Endothelial cell of umbilical vein (primary cell): Measurements from ENCODE around the gene RBM4. TPM values are rescaled to one million over a fixed set of nuclear protein-coding genes. Genes with fewer than 3 reads are reported as not detected.

Experiments
- BruUV-seq: library from RNA; stranded (reverse); fragments of 400-500 nt; replicated peaks from 2 replicates; lab custom pipeline; 2021; lab: Mats Ljungman, UMichigan
- CTCF ChIA-PET: fragments of 300-600, 350-600 bp; sonication (Branson Sonifier 250); formaldehyde crosslinking; loops from one replicate; lab custom pipeline; 2021; ENCODE audit warnings: antibody characterized with exemption, inconsistent platforms; lab: Charles Lee
- POLR2A ChIA-PET: fragments of 300-600, 350-600 bp; sonication (Branson Sonifier 250); formaldehyde crosslinking; loops from one replicate; lab custom pipeline; 2021; ENCODE audit warnings: antibody characterized with exemption, inconsistent platforms; lab: Charles Lee
- DNase-seq: peaks from one replicate; pipeline ENCODE4 v3.0.0-alpha.2; 2011; ENCODE audit warnings: low read depth, low spot score
- FAIRE-seq: peaks from 2 replicates; lab custom pipeline; 2011; peaks lifted over from hg19 to GRCh38; lab: Jason Lieb, UNC
- H2AFZ ChIP-seq: 2 replicates; pipeline ENCODE4 v1.6.0; 2012; ENCODE audit warnings: low read depth, low read length, control low read depth, inconsistent platforms
- H3K27ac ChIP-seq: 2 replicates; pipeline ENCODE4 v1.5.1; 2011; ENCODE audit warnings: low read depth, mild to moderate bottlenecking, control low read depth, low read length, moderate library complexity; ENCODE audit not compliant: insufficient read depth
- H3K27me3 ChIP-seq, 2 experiments: 2 replicates each; pipeline versions ENCODE4 v1.6.0 to v1.6.1; 2011; ENCODE audit warnings: low read length in 2 of 2, mixed read lengths in 1 of 2; ENCODE audit not compliant: control insufficient read depth in 2 of 2, insufficient read depth in 2 of 2
- H3K36me3 ChIP-seq, 2 experiments: 2 replicates in 1 of 2; 3 replicates in 1 of 2; pipeline ENCODE4 v1.5.1; 2011; ENCODE audit warnings: low read length in 2 of 2, mild to moderate bottlenecking in 1 of 2, moderate library complexity in 1 of 2; ENCODE audit not compliant: control insufficient read depth in 2 of 2, insufficient read depth in 2 of 2; ENCODE audit errors: extremely low read depth in 1 of 2
- H3K4me1 ChIP-seq: 3 replicates; pipeline ENCODE4 v1.5.1; 2011; ENCODE audit warnings: mild to moderate bottlenecking, low read length; ENCODE audit not compliant: control insufficient read depth, insufficient read depth; ENCODE audit errors: extremely low read depth
- H3K4me2 ChIP-seq: 2 replicates; pipeline ENCODE4 v1.6.1; 2011; ENCODE audit warnings: low read length, control low read depth, mixed read lengths; ENCODE audit not compliant: insufficient read depth
- H3K4me3 ChIP-seq, 3 experiments: fragments of 200-600 bp in 1 of 3; sonication (generic), shearing (Covaris generic) in 1 of 3; replicated peaks in 1 of 3; 2 replicates each; pipeline ENCODE4 v1.5.1; 2011 to 2016; ENCODE audit warnings: control low read depth in 3 of 3, low read length in 3 of 3, mild to moderate bottlenecking in 2 of 3, inconsistent platforms in 1 of 3, low read depth in 1 of 3, moderate library complexity in 1 of 3; ENCODE audit not compliant: insufficient read depth in 1 of 3
- H3K79me2 ChIP-seq: 2 replicates; pipeline ENCODE4 v1.6.0; 2012; ENCODE audit warnings: low read length, inconsistent platforms; ENCODE audit not compliant: control insufficient read depth, insufficient read depth
- H3K9ac ChIP-seq: replicated peaks from 2 replicates; pipeline ENCODE3; 2011; ENCODE audit warnings: low read length, control low read depth; ENCODE audit not compliant: insufficient read depth; ENCODE audit errors: extremely low read depth
- H3K9me1 ChIP-seq: replicated peaks from 3 replicates; pipeline ENCODE4 v1.6.0; 2011; ENCODE audit warnings: mild to moderate bottlenecking, low read length; ENCODE audit not compliant: control insufficient read depth, insufficient read depth; ENCODE audit errors: extremely low read depth
- H3K9me3 ChIP-seq: replicated peaks from 2 replicates; pipeline ENCODE4 v1.5.1; 2012; ENCODE audit warnings: low read length, inconsistent platforms; ENCODE audit not compliant: control insufficient read depth, insufficient read depth
- H4K20me1 ChIP-seq: replicated peaks from 2 replicates; pipeline ENCODE3; 2011; ENCODE audit warnings: mild to moderate bottlenecking, low read length; ENCODE audit not compliant: control insufficient read depth, insufficient read depth; ENCODE audit errors: extremely low read depth
- CTCF ChIP-seq, 2 donors: IDR thresholded peaks; 1 replicate in 1 of 2; 2 replicates in 1 of 2; pipeline ENCODE4 v1.5.1; 2011; ENCODE audit warnings: low read length in 2 of 2, mild to moderate bottlenecking in 2 of 2, moderate library complexity in 2 of 2, control low read depth in 1 of 2, inconsistent platforms in 1 of 2, low read depth in 1 of 2; ENCODE audit not compliant: insufficient read depth in 1 of 2; ENCODE audit errors: extremely low read depth in 1 of 2
- EZH2 ChIP-seq: IDR thresholded peaks from 2 replicates; pipeline ENCODE4 v1.6.1; 2012; ENCODE audit warnings: borderline replicate concordance, low read depth, mild to moderate bottlenecking, moderate library complexity, low read length, inconsistent platforms; ENCODE audit not compliant: severe bottlenecking
- FOS ChIP-seq: IDR thresholded peaks from 2 replicates; pipeline ENCODE4 v1.6.1; 2011; ENCODE audit warnings: mild to moderate bottlenecking, low read length, moderate library complexity, borderline replicate concordance; ENCODE audit not compliant: insufficient read depth
- GATA2 ChIP-seq: IDR thresholded peaks from 2 replicates; pipeline ENCODE4 v1.7.0; 2011; ENCODE audit warnings: low read depth, mild to moderate bottlenecking, moderate library complexity, mixed read lengths, low read length; ENCODE audit not compliant: insufficient read length, insufficient read depth
- JUN ChIP-seq: IDR thresholded peaks from 2 replicates; pipeline ENCODE4 v1.6.1; 2011; ENCODE audit warnings: borderline replicate concordance, low read depth; ENCODE audit not compliant: insufficient read length, insufficient read depth
- MAX ChIP-seq: IDR thresholded peaks from 2 replicates; pipeline ENCODE4 v1.6.1; 2011; ENCODE audit not compliant: insufficient read depth, insufficient read length
- MYC ChIP-seq: IDR thresholded peaks from one replicate; pipeline ENCODE4 v1.6.1; 2011; ENCODE audit warnings: mild to moderate bottlenecking, low read depth, low read length
- POLR2A ChIP-seq: IDR thresholded peaks from 2 replicates; pipeline ENCODE4 v1.6.1; 2012; ENCODE audit warnings: low read depth, mild to moderate bottlenecking, control low read depth, low read length
- POLR2AphosphoS5 ChIP-seq: IDR thresholded peaks from 2 replicates; pipeline ENCODE4 v1.6.1; 2012; ENCODE audit warnings: low read depth, mild to moderate bottlenecking, control low read depth, low read length, moderate library complexity; ENCODE audit not compliant: insufficient read depth
- dilution Hi-C: fragments of 300-500 bp; cut with MboI; formaldehyde crosslinking; loops from one replicate; pipeline ENCODE4 v1.15.0; 2019; ENCODE audit warnings: low sequenced_read_pairs; ENCODE audit not compliant: extremely low pct_ligation_motif_present
- intact Hi-C: fragments of 100-400 bp; cut with micrococcal nuclease; formaldehyde crosslinking; loops from one replicate; pipeline ENCODE4 v1.10.0; 2022
- polyA plus RNA-seq, 4 experiments: library from polyadenylated mRNA; depleted of rRNA in 3 of 4; stranded (reverse) in 3 of 4; unstranded in 1 of 4; fragments of >200 nt; gene quantifications; 2 replicates each; pipeline versions ENCODE4 v1.2.1 to v1.2.3, GENCODE V29; 2011 to 2012; ENCODE audit warnings: missing spikeins in 1 of 4
- total RNA-seq: library from RNA; stranded (reverse); gene quantifications from 2 replicates; pipeline ENCODE4 v1.2.3, GENCODE V29; 2021

The RBM4 gene
- total and polyA plus RNA-seq, 2 donors (not counting 3 experiments of a cell fraction or from before 2014, with no cell fraction given): 153 to 361 TPM

GRCh38 chr11:66600219-66600618, 38.3 kb upstream of the RBM4 start:
- FAIRE-seq (no peak), DNase-seq (no peak)
- Histone ChIP-seq H3K4me3 (no peak overlapping the region), H3K9me3 (no peaks in the 10 kb centered on the region), H3K9ac (no peak overlapping the region), H3K27me3 (no peaks in the 10 kb centered on the region), H3K4me2 (no peak overlapping the region), H3K27ac (no peak overlapping the region), H3K36me3 (peaks cover 0 to 13% of the 10 kb centered on the region in 2 experiments), H3K4me1 (no peaks in the 10 kb centered on the region), H4K20me1 (no peaks in the 10 kb centered on the region), H3K79me2 (no peaks in the 10 kb centered on the region), H3K9me1 (no peaks in the 10 kb centered on the region), H2AFZ (no peak overlapping the region)
- no TSS peak for BruUV-seq
- ChIA-PET POLR2A (no interaction called here), CTCF (no interaction called here)
- TF ChIP-seq CTCF (IDR thresholded peaks at IDR 0.05; ENCODE audit: extremely low read depth in 1 of 2, insufficient read depth in 1 of 2, low read depth in 1 of 2, low read length in 2 of 2) (no peak), GATA2 (no peak), POLR2AphosphoS5 (no peak), JUN (no peak), FOS (no peak), MYC (no peak), MAX (no peak), POLR2A (no peak), EZH2 (no peak)
- dilution Hi-C loops (no loop called here), intact Hi-C loops (no loop called here)
